GM19193 (cell line): ENCODE data around the gene ACOT11.

Experiments used
- POLR2A ChIP-seq: IDR thresholded peaks from 4 replicates; pipeline ENCODE4 v1.6.1; 2011; ENCODE audit not compliant: insufficient read depth, insufficient read length; ENCODE audit errors: extremely low read depth

ACOT11 gene

GRCh38 chr1:54547601-54548388, at the start of gene ACOT11:
Gene ACOT11 (plus strand): TSS chr1:54548228. CDS start chr1:54548310, 82 bp downstream.
- no peak for TF ChIP-seq POLR2A

GRCh38 chr1:54498383-54499096, 49.5 kb upstream of the ACOT11 start:
- TF ChIP-seq POLR2A, result no peak

- no peak for TF ChIP-seq POLR2A
Measured at GRCh38 chr1:54499097-54499359, 49.0 kb upstream of the ACOT11 start.

GRCh38 chr1:54499360-54500106, 48.5 kb upstream of the ACOT11 start:
- TF ChIP-seq POLR2A, result no peak

- no peak for TF ChIP-seq POLR2A
Measured at GRCh38 chr1:54500107-54500431, 48.0 kb upstream of the ACOT11 start.

GRCh38 chr1:54501849-54502248, 46.2 kb upstream of the ACOT11 start:
- TF ChIP-seq POLR2A, result no peak

- TF ChIP-seq POLR2A, result no peak
Measured at GRCh38 chr1:54502342-54502741, 45.7 kb upstream of the ACOT11 start.

GRCh38 chr1:54506594-54506993, 41.4 kb upstream of the ACOT11 start:
- TF ChIP-seq POLR2A, result no peak

- TF ChIP-seq POLR2A, result no peak
Measured at GRCh38 chr1:54507033-54507870, 40.8 kb upstream of the ACOT11 start.

GRCh38 chr1:54510715-54511270, 37.2 kb upstream of the ACOT11 start:
- no peak for TF ChIP-seq POLR2A

GRCh38 chr1:54516249-54516920, 31.6 kb upstream of the ACOT11 start:
- no peak for TF ChIP-seq POLR2A

- no peak for TF ChIP-seq POLR2A
Measured at GRCh38 chr1:54517496-54517895, 30.5 kb upstream of the ACOT11 start.

- no peak for TF ChIP-seq POLR2A
Measured at GRCh38 chr1:54518489-54518888, 29.5 kb upstream of the ACOT11 start.

GRCh38 chr1:54519709-54520108, 28.3 kb upstream of the ACOT11 start:
- no peak for TF ChIP-seq POLR2A

GRCh38 chr1:54520631-54521321, 27.3 kb upstream of the ACOT11 start:
- TF ChIP-seq POLR2A, result no peak
